Esophagus squamous epithelium (tissue), 4 donors: ENCODE results near the gene WDR49.

Source experiments
- CTCF ChIP-seq, 6 experiments: fragments of 450-650 bp in 4 of 6; fragments of 200-600 bp in 2 of 6; sonication (generic) in 2 of 6; IDR thresholded peaks; one replicate each; pipeline ENCODE4 v1.5.1; 2016 to 2019; ENCODE audit warnings: antibody characterized with exemption in 6 of 6, mild to moderate bottlenecking in 4 of 6, moderate library complexity in 4 of 6
- POLR2A ChIP-seq, 4 donors: fragments of 450-650 bp; IDR thresholded peaks; one replicate each; pipeline ENCODE4 v1.6.1; 2017; ENCODE audit warnings: antibody characterized with exemption in 4 of 4, mild to moderate bottlenecking in 4 of 4, moderate library complexity in 3 of 4

GRCh38 chr3:167437428-167438139 is 216.2 kb downstream of the WDR49 start:
- TF ChIP-seq CTCF (IDR thresholded peaks at IDR 0.05) (no peak), POLR2A (IDR thresholded peaks at IDR 0.05) (no peak)
